GM10266 (cell line): Measurements from ENCODE around the gene DOCK10.

Experiments used
- DNase-seq: peaks from one replicate; pipeline ENCODE4 v3.0.0; 2012; ENCODE audit errors: extremely low spot score
- CTCF ChIP-seq: IDR thresholded peaks from 2 replicates; pipeline ENCODE4 v1.5.1; 2012; ENCODE audit warnings: mild to moderate bottlenecking, low read depth; ENCODE audit not compliant: control insufficient read depth, insufficient read depth; ENCODE audit errors: missing control alignments

Gene DOCK10

GRCh38 chr2:225004597-225004996 is 37.7 kb downstream of the DOCK10 start:
- no peak for DNase-seq
- no peak for TF ChIP-seq CTCF

- peak; percentile 34 for TF ChIP-seq CTCF
- DNase-seq: no peak
Observed at GRCh38 chr2:225002656-225003045, 39.6 kb downstream of the DOCK10 start.

- peak; percentile 84 for TF ChIP-seq CTCF
- peak; percentile 50 for DNase-seq
Observed at GRCh38 chr2:225002039-225002655, 40.1 kb downstream of the DOCK10 start.

- TF ChIP-seq CTCF: no peak
- no peak for DNase-seq
Observed at GRCh38 chr2:224999754-225000153, 42.5 kb downstream of the DOCK10 start.

GRCh38 chr2:224999321-224999720 is 42.9 kb downstream of the DOCK10 start:
- TF ChIP-seq CTCF: no peak
- DNase-seq: no peak

- DNase-seq: no peak
- TF ChIP-seq CTCF: no peak
Observed at GRCh38 chr2:224997802-224998201, 44.5 kb downstream of the DOCK10 start.

GRCh38 chr2:224995419-224995818 is 46.8 kb downstream of the DOCK10 start:
- no peak for TF ChIP-seq CTCF
- no peak for DNase-seq
